ENCODE data around the gene MUC15. TPM values are rescaled to one million over a fixed set of nuclear protein-coding genes. Genes with fewer than 3 reads are reported as not detected.

The MUC15 gene
- total and polyA plus RNA-seq, 2 of the 8 experiments (the other 6 are each of a cell fraction or from before 2014, with no cell fraction given): not detected

- TF ChIP-seq CHD7 (IDR thresholded peaks at IDR 0.05; ENCODE audit: insufficient replicate concordance, low read length) (no peak), BRCA1 (IDR thresholded peaks at IDR 0.05; ENCODE audit: low read depth, low read length) (no peak), CHD1 (IDR thresholded peaks at IDR 0.05; ENCODE audit: low read depth, low read length) (no peak), CBX5 (IDR thresholded peaks at IDR 0.05; ENCODE audit: low read depth, low read length) (no peak), RFX5 (IDR thresholded peaks at IDR 0.05; ENCODE audit: borderline replicate concordance, low read depth, low read length) (no peak), CTCF (IDR thresholded peaks at IDR 0.05; ENCODE audit: control extremely low read depth in 1 of 3, insufficient read depth in 1 of 3, low read depth in 1 of 3, low read length in 3 of 3) (no peak), FOSL1 (IDR thresholded peaks at IDR 0.05; ENCODE audit: insufficient read depth, low read depth, low read length) (no peak), TAF1 (IDR thresholded peaks at IDR 0.05; ENCODE audit: low read depth, low read length) (no peak), SUZ12 (IDR thresholded peaks at IDR 0.05; ENCODE audit: low read length) (no peak), GTF2F1 (IDR thresholded peaks at IDR 0.05; ENCODE audit: borderline replicate concordance, low read depth, low read length) (no peak)
Observed at GRCh38 chr11:26527685-26528084, 44.4 kb downstream of the MUC15 start (continued).
